GM18951 (cell line): ENCODE results near the gene USH2A.

ENCODE experiments used
- POLR2A ChIP-seq: IDR thresholded peaks from 4 replicates; pipeline ENCODE4 v1.6.1; 2011; ENCODE audit warnings: mild to moderate bottlenecking; ENCODE audit not compliant: insufficient read length, insufficient read depth; ENCODE audit errors: extremely low read depth
- in situ Hi-C: fragments of 300-500 bp; cut with MboI; formaldehyde crosslinking; loops from one replicate; pipeline ENCODE4 v1.12.0; 2022; ENCODE audit warnings: low sequenced_read_pairs, mixed read lengths, inconsistent platforms; ENCODE audit not compliant: unreplicated experiment

The USH2A gene

GRCh38 chr1:215728169-215728568 lies 695.1 kb downstream of the USH2A start:
- no peak for TF ChIP-seq POLR2A
- in situ Hi-C loops = no loop called here

DNA sequence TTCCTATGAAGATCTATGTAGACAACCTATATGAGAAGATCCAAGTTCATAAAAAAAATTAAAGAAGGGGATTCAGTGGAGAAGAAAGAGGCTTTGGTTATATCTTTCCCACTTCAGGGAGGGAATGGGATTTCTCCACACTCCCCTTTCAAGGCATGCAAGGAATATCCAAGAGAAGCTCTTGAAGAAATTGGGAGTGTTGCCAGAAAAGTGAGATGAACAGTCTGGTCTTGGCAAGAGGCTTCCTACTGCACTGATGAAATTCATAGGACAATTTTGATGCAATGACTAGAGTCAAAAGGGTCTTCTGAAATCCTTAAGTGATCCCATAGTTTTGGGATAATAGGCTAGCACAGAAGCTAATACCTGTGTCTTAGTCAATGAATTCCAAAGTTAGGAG lies 703.1 kb downstream of the USH2A start:
- TF ChIP-seq POLR2A = no peak
- in situ Hi-C loops = no loop called here

GRCh38 chr1:215719552-215719951 lies 703.7 kb downstream of the USH2A start:
- no peak for TF ChIP-seq POLR2A
- in situ Hi-C loops = no loop called here

DNA sequence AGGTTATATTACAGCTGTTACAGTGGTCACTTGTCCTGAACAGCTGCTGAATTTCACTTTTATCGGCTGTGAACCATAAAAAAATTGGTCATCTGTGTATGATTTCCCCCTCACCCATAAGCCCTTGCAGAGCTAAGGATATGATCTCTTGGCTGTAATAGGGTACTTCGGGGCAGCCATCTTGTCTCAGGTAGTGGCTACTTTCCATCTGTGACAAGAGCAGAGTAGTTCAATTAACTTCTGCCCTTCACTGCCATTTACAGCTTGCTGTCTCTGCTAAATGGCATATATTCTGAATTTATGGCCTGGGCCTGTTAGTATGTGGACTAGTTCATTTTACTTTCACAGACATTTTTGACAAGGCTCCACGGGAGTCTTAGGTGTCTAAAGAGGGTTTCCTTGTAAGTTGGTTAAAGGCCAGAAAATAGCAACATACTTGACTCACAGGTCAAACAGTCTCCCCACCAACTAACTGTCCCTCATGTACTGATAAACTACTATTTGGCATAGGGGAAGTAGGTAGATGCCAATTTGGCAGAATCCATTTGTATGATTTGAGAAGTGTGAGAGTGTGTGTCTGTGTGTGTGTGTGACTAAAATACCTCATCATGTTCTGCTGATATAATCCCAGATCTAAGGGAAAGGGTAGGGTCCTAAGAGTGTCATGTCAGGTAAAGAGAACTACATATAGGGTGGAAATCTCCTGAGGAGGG lies 704.5 kb downstream of the USH2A start:
- in situ Hi-C loops = no loop called here
- TF ChIP-seq POLR2A = no peak

DNA sequence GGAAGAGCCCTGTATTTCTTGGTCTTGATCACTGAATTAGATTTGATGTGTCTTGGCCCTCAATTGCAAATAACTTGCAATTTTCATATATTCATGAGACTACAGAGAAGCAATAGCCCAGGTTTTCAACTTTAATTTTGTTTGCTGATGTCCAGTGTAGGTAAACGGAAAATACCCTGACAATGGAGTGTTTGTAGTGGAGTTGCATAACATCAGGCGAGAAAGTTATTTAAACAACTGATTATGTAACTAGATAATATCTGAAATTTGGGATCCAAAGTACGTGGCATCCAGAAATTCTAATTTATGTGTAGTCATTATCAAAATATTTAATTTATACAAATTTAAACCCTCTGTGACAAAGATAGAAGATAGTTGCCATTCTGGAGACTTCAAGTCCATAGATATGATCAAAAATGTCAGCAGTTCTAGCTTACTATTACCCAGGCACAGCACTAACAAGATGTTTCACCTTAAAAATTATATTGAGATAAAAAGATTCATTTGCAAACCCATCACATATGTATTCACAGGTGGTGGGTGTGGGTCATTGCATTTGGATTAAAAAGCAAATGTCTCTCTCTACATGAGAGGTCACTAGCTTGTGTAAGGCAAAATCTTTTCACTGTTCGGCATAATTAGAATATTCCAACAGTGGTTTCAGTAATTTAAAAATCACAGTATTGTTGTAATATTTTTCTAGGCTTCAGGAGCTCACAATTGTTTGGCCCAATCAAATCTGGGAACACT lies 705.4 kb downstream of the USH2A start:
- in situ Hi-C loops = no loop called here
- no peak for TF ChIP-seq POLR2A

DNA sequence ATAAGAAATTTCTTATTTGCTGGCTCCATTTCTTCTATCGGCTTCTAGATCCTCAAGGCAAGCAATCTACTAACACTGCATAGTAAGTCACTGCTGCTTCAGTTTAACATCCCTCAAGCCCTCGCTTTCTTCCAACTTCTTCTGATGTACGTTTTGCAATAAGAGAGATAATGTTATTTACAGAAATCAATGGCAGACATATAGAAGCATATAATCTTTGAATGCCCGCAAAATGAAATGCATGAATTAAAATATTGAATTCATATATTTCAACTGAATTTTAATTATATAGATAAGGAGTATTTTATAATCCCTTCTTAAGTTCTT lies 712.4 kb downstream of the USH2A start:
- no peak for TF ChIP-seq POLR2A
- in situ Hi-C loops = no loop called here

DNA sequence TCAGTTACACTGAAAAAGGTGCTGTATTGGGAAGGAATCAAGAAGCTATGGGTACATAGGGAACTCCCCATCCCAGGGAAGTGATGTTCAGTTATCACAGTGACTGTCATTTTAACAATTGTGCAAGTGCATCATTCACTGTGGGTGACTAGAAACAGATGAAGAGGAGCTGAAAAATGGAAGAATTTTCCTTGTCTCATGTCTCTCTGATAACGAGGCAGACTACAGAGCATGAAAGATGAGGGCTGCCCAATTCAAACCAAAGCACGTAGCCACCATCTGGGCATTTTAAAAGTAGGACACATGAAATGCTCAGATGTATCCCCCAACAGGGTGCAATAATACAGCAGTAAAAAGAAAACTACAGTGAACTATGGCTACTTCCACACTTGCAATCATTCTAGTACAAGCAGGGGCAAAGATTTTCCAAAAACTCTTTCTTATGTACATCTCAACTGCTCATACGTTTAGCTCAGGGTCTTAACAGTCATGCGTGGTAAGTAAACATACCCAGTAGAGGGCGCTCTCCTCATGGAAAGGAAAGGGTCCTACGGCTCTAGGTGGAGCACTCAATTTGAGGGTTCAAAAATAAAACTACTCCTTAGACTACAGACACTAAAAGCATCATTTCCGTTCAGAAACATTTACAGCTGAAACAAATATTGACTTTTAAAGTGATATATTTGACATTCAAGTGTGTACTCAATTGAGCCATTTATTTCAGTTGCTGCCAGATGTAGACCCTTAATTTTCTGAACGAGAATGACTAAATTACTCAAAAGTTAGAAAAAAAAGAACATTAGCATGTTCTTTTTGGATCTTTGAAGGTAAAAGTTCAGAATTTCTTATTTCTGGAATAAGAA lies 713.0 kb downstream of the USH2A start:
- in situ Hi-C loops = no loop called here
- TF ChIP-seq POLR2A = no peak

- in situ Hi-C loops = no loop called here
- no peak for TF ChIP-seq POLR2A
Measured at GRCh38 chr1:215704089-215704860, 719.0 kb downstream of the USH2A start.

GRCh38 chr1:215682232-215682631 lies 741.0 kb downstream of the USH2A start:
- in situ Hi-C loops = no loop called here
- no peak for TF ChIP-seq POLR2A

GRCh38 chr1:215681041-215681440 lies 742.2 kb downstream of the USH2A start:
- TF ChIP-seq POLR2A = no peak

DNA sequence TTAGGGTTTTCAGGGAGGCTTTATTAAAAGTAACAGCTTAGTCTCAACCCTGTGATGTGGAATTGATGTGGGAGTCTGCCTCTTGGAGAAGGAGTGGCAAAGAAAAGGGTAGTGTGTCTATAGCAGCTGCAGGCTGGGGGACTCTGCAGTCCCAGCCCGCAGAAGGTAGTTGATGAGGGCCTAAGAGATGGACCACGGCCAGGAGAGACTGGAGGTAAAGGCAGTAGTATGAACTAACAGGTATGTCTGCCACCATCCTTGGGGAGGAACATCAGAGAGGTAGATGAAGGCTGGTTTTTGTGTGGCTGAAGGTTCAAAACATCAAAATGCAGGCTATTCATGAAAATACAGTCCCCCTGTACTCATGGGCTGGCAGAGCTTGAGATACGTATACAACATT lies 744.0 kb downstream of the USH2A start:
- TF ChIP-seq POLR2A = no peak
- in situ Hi-C loops = no loop called here

More at GRCh38 chr1:215681041-215681440, 742.2 kb downstream of the USH2A start:
- in situ Hi-C loops = no loop called here

- TF ChIP-seq POLR2A = no peak
- in situ Hi-C loops = no loop called here
Measured at GRCh38 chr1:215677112-215677511, 746.1 kb downstream of the USH2A start.

DNA sequence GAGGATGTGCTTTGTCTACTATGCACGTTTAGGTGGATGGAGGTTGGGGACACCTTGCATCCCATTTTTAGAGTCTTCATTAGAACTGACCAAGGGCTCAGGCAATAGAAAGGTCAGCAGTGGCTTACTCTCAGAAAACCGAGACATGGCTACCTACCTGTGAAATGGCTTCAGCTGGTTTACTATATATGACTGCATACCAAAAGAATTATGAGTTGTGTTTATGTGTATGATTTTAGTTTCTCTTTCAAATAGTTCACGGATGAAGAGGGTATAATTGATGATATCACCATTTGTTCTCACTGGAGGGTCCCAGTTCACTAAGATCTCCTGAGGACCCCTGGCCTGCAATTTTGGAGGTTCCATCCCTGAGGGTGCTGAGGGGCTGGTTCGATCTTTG lies 749.3 kb downstream of the USH2A start:
- in situ Hi-C loops = no loop called here
- no peak for TF ChIP-seq POLR2A
